HL-60 (cell line): Measurements from ENCODE around the gene DIS3L2.

ENCODE experiments used
- CTCF ChIP-seq: IDR thresholded peaks from one replicate; pipeline ENCODE4 v1.5.1; 2011; ENCODE audit warnings: low read length, control low read depth, inconsistent platforms; ENCODE audit not compliant: insufficient read depth
- GABPA ChIP-seq: IDR thresholded peaks from 2 replicates; pipeline ENCODE4 v1.6.1; 2012; ENCODE audit warnings: low read depth
- POLR2AphosphoS5 ChIP-seq: IDR thresholded peaks from 2 replicates; pipeline ENCODE4 v1.6.1; 2012; ENCODE audit warnings: low read depth
- REST ChIP-seq: IDR thresholded peaks from 2 replicates; pipeline ENCODE4 v1.6.1; 2012; ENCODE audit warnings: low read depth; ENCODE audit not compliant: insufficient replicate concordance
- SPI1 ChIP-seq: IDR thresholded peaks from 2 replicates; pipeline ENCODE4 v1.6.1; 2012; ENCODE audit warnings: low read depth, mild to moderate bottlenecking, borderline replicate concordance

GRCh38 chr2:232281858-232282507 lies 320.5 kb downstream of the DIS3L2 start:
- TF ChIP-seq POLR2AphosphoS5 (no peak), CTCF (no peak), REST (no peak), GABPA (no peak), SPI1 (no peak)
